Caco-2 (cell line): ENCODE results near the gene COL25A1. TPM values are rescaled to one million over a fixed set of nuclear protein-coding genes. Genes with fewer than 3 reads are reported as not detected.

ENCODE experiments used
- BruUV-seq: library from RNA; stranded (reverse); fragments of 400-500 nt; replicated peaks from 2 replicates; lab custom pipeline; 2021; lab: Mats Ljungman, UMichigan
- CTCF ChIA-PET: fragments of 300-600 bp; sonication (Branson Sonifier 250); formaldehyde crosslinking; loops from one replicate; lab custom pipeline; 2022; ENCODE audit warnings: antibody characterized with exemption; lab: Charles Lee
- POLR2A ChIA-PET: fragments of 300-600 bp; sonication (Branson Sonifier 250); formaldehyde crosslinking; loops from one replicate; lab custom pipeline; 2022; ENCODE audit warnings: antibody characterized with exemption; lab: Charles Lee
- DNase-seq, 2 experiments: peaks; one replicate each; pipeline versions ENCODE4 v3.0.0 to v3.0.0-alpha.2; 2020 to 2022
- H3K27me3 ChIP-seq: replicated peaks from 2 replicates; pipeline ENCODE4 v1.6.0; 2011; ENCODE audit warnings: low read length; ENCODE audit not compliant: control insufficient read depth, insufficient read depth
- H3K36me3 ChIP-seq: 2 replicates; pipeline ENCODE4 v1.5.1; 2011; ENCODE audit warnings: low read length; ENCODE audit not compliant: control insufficient read depth, insufficient read depth
- H3K4me1 ChIP-seq: fragments of 250-450 bp; sonication (Bioruptor Pico); 2 replicates; pipeline ENCODE4 v1.5.1; 2020; ENCODE audit warnings: mild to moderate bottlenecking
- H3K4me3 ChIP-seq: 2 replicates; pipeline ENCODE4 v1.5.1; 2011; ENCODE audit warnings: low read depth, mild to moderate bottlenecking, control low read depth, low read length
- H3K9me3 ChIP-seq: fragments of 250-450 bp; sonication (Bioruptor Pico); 2 replicates; pipeline ENCODE4 v1.5.1; 2020; ENCODE audit warnings: mild to moderate bottlenecking, moderate library complexity
- H3K27ac Mint-ChIP-seq: one replicate; pipeline ENCODE4 v1.8.0; 2022; ENCODE audit warnings: mixed read lengths; ENCODE audit not compliant: unreplicated experiment
- H3K27me3 Mint-ChIP-seq: one replicate; pipeline ENCODE4 v1.8.0; 2022; ENCODE audit warnings: mixed read lengths; ENCODE audit not compliant: insufficient read depth, unreplicated experiment
- H3K36me3 Mint-ChIP-seq: one replicate; pipeline ENCODE4 v1.8.0; 2022; ENCODE audit warnings: mild to moderate bottlenecking, mixed read lengths; ENCODE audit not compliant: insufficient read depth, unreplicated experiment
- H3K4me1 Mint-ChIP-seq: one replicate; pipeline ENCODE4 v1.8.0; 2022; ENCODE audit warnings: low read depth, mixed read lengths; ENCODE audit not compliant: unreplicated experiment
- H3K4me3 Mint-ChIP-seq: one replicate; pipeline ENCODE4 v1.8.0; 2022; ENCODE audit warnings: mild to moderate bottlenecking, moderate library complexity, mixed read lengths; ENCODE audit not compliant: unreplicated experiment
- H3K9me3 Mint-ChIP-seq: one replicate; pipeline ENCODE4 v1.8.0; 2022; ENCODE audit warnings: mixed read lengths; ENCODE audit not compliant: unreplicated experiment
- intact Hi-C: fragments of 100-400 bp; cut with micrococcal nuclease; formaldehyde crosslinking; loops from one replicate; pipeline ENCODE4 v1.10.0; 2022; ENCODE audit not compliant: unreplicated experiment
- total RNA-seq: library from RNA; stranded (reverse); gene quantifications from 2 replicates; pipeline ENCODE4 v1.2.3, GENCODE V29; 2022
- TF ChIP-seq, protein P1 (sequence below), 2 experiments: fragments of 200-600 bp in 1 of 2; IDR thresholded peaks; 1 replicate in 1 of 2; 2 replicates in 1 of 2; pipeline versions ENCODE4 v1.5.1 to v1.8.0; 2011 to 2022; ENCODE audit warnings: antibody characterized with exemption in 1 of 2, control low read depth in 1 of 2, inconsistent platforms in 1 of 2, low read depth in 1 of 2, low read length in 1 of 2, mild to moderate bottlenecking in 1 of 2, moderate library complexity in 1 of 2; ENCODE audit not compliant: insufficient read depth in 1 of 2, severe bottlenecking in 1 of 2, unreplicated experiment in 1 of 2

Gene COL25A1
- total RNA-seq, 1 experiment from 2014 or later = not detected

DNA sequence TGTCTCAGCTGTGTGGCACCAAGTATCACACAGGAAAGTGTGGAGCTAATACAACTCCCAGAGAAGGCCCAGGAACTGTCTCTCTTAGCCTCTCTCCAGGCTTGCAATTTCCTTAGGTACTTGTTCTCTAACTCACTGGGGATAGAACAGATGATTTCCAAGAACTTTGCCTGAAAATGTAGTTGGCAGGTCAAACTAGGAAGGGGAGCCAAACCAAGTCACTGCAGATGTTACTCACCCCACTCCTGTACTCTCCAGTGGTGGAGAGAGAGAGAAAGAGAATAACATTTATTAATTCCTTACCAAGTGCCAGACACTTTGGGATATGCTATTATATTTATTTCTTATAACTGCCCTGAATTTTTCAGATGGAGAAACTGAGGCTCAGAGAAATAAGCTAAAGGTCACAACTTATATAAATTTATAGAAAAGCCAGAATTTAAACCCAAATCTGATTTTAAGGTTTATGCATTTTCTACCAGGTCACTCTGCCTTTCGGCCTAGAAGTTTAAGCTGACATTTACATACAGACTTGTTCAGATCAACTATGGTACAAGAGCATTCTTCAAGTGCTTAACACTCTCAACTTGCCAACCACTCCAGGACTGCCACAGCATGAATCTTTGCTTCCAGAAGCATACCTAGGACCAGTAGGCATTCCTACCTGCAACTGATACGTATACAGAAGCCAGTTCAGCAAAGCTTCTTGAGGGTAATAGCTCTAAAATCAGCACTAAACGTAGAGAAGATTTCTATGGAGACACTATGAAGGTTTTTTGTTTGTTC is 291.0 kb downstream of the COL25A1 start:
- no peak for DNase-seq

DNA sequence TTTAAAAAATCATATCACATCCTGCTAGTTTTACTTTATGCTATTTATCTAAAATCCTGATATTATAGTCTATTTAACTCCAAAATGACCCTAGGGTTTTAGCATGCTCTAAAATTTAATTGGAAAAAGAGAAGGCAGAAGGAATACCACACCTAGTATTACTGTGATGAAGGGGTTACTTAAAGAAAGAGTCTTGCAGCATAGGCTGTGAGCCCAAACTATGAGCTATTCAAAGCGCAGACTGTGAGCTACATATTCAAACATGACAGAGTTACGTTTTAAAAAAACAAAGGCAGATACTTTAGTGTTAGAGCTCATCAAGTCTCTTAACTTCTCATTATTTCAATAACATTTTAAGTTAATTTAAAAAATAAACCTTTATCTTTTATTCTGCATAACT is 291.9 kb downstream of the COL25A1 start:
- no peaks in the 10 kb centered on the region for H3K36me3 Mint-ChIP-seq
- H3K4me3 Mint-ChIP-seq = no peak overlapping the region
- ChIA-PET POLR2A (no interaction called here), CTCF (no interaction called here)
- no peaks in the 10 kb centered on the region for H3K4me1 Mint-ChIP-seq
- no peak overlapping the region for H3K27ac Mint-ChIP-seq
- H3K9me3 Mint-ChIP-seq = no peaks in the 10 kb centered on the region
- H3K4me1 ChIP-seq = no peaks in the 10 kb centered on the region
- intact Hi-C loops = no loop called here
- TF ChIP-seq, protein P1, sequence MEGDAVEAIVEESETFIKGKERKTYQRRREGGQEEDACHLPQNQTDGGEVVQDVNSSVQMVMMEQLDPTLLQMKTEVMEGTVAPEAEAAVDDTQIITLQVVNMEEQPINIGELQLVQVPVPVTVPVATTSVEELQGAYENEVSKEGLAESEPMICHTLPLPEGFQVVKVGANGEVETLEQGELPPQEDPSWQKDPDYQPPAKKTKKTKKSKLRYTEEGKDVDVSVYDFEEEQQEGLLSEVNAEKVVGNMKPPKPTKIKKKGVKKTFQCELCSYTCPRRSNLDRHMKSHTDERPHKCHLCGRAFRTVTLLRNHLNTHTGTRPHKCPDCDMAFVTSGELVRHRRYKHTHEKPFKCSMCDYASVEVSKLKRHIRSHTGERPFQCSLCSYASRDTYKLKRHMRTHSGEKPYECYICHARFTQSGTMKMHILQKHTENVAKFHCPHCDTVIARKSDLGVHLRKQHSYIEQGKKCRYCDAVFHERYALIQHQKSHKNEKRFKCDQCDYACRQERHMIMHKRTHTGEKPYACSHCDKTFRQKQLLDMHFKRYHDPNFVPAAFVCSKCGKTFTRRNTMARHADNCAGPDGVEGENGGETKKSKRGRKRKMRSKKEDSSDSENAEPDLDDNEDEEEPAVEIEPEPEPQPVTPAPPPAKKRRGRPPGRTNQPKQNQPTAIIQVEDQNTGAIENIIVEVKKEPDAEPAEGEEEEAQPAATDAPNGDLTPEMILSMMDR (IDR thresholded peaks at IDR 0.05; ENCODE audit: insufficient read depth in 1 of 2, low read depth in 1 of 2, low read length in 1 of 2, severe bottlenecking in 1 of 2, unreplicated experiment in 1 of 2) = no peak
- no peak for DNase-seq
- BruUV-seq = no TSS peak
- no peaks in the 10 kb centered on the region for H3K9me3 ChIP-seq
- no peaks in the 10 kb centered on the region for H3K27me3 ChIP-seq
- no peak overlapping the region for H3K4me3 ChIP-seq
- peaks cover 3% of the 10 kb centered on the region for H3K27me3 Mint-ChIP-seq
- no peaks in the 10 kb centered on the region for H3K36me3 ChIP-seq

More for the DNA sequence above, 291.0 kb downstream of the COL25A1 start:
- no peaks in the 10 kb centered on the region for H3K9me3 Mint-ChIP-seq
- Histone ChIP-seq H3K9me3 (no peaks in the 10 kb centered on the region), H3K4me1 (no peaks in the 10 kb centered on the region), H3K4me3 (no peak overlapping the region), H3K36me3 (no peaks in the 10 kb centered on the region), H3K27me3 (no peaks in the 10 kb centered on the region)
- no peak overlapping the region for H3K27ac Mint-ChIP-seq
- H3K27me3 Mint-ChIP-seq = no peaks in the 10 kb centered on the region
- intact Hi-C loops = no loop called here
- BruUV-seq = no TSS peak
- H3K36me3 Mint-ChIP-seq = no peaks in the 10 kb centered on the region
- TF ChIP-seq, protein P1 (IDR thresholded peaks at IDR 0.05; ENCODE audit: insufficient read depth in 1 of 2, low read depth in 1 of 2, low read length in 1 of 2, severe bottlenecking in 1 of 2, unreplicated experiment in 1 of 2) = no peak
- ChIA-PET POLR2A (no interaction called here), CTCF (no interaction called here)
- H3K4me1 Mint-ChIP-seq = no peaks in the 10 kb centered on the region
- H3K4me3 Mint-ChIP-seq = no peak overlapping the region

DNA sequence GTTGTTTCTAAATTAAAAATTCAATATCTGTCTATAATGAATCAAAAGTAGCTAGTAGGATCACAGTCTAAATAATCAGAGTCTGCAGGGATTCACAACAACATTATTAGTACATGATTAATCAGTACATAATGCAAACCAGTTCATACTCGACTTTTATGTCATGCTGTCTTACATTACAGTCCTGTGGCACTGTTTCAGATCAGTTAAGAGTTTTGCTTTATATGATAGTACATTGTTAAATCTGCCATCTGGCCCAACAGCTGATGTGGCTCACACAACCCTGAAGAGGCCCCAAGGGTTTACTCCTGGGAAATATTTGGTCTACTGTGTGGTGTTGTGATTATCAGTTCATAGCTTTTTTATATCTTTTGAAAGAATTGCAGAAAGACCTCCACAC is 292.5 kb downstream of the COL25A1 start:
- Histone ChIP-seq H3K36me3 (no peaks in the 10 kb centered on the region), H3K9me3 (no peaks in the 10 kb centered on the region), H3K4me1 (no peaks in the 10 kb centered on the region), H3K27me3 (no peaks in the 10 kb centered on the region), H3K4me3 (no peak overlapping the region)
- no peak for DNase-seq
- intact Hi-C loops = no loop called here
- CTCF ChIA-PET = no interaction called here
- Mint-ChIP-seq H3K27ac (no peak overlapping the region), H3K9me3 (no peaks in the 10 kb centered on the region), H3K36me3 (no peaks in the 10 kb centered on the region), H3K4me3 (no peak overlapping the region), H3K4me1 (no peaks in the 10 kb centered on the region), H3K27me3 (peaks cover 5% of the 10 kb centered on the region)
- no TSS peak for BruUV-seq
- TF ChIP-seq, protein P1 (IDR thresholded peaks at IDR 0.05; ENCODE audit: insufficient read depth in 1 of 2, low read depth in 1 of 2, low read length in 1 of 2, severe bottlenecking in 1 of 2, unreplicated experiment in 1 of 2) = no peak
- POLR2A ChIA-PET = no interaction called here
